HUES6 (cell line): ENCODE data around the gene HCN3.

Source experiments
- H3K27ac ChIP-seq: 2 replicates; pipeline ENCODE4 v1.7.0; 2013; ENCODE audit warnings: low read depth, mild to moderate bottlenecking, low read length, inconsistent platforms
- H3K27me3 ChIP-seq: 2 replicates; pipeline ENCODE4 v1.6.1; 2013; ENCODE audit warnings: low read length; ENCODE audit not compliant: control insufficient read depth, insufficient read depth
- H3K36me3 ChIP-seq: 2 replicates; pipeline ENCODE4 v1.6.1; 2013; ENCODE audit warnings: low read length; ENCODE audit not compliant: control insufficient read depth, insufficient read depth
- H3K4me1 ChIP-seq: 2 replicates; pipeline ENCODE4 v1.6.1; 2013; ENCODE audit warnings: low read length; ENCODE audit not compliant: control insufficient read depth, insufficient read depth
- H3K4me3 ChIP-seq: 2 replicates; pipeline ENCODE4 v1.5.1; 2013; ENCODE audit warnings: low read depth, low read length
- H3K9ac ChIP-seq: one replicate; pipeline ENCODE4 v1.6.1; 2013; ENCODE audit warnings: mild to moderate bottlenecking, low read length
- H3K9me3 ChIP-seq: 2 replicates; pipeline ENCODE4 v1.6.1; 2013; ENCODE audit warnings: low read depth, low read length; ENCODE audit not compliant: control insufficient read depth, insufficient read depth

The HCN3 gene

DNA sequence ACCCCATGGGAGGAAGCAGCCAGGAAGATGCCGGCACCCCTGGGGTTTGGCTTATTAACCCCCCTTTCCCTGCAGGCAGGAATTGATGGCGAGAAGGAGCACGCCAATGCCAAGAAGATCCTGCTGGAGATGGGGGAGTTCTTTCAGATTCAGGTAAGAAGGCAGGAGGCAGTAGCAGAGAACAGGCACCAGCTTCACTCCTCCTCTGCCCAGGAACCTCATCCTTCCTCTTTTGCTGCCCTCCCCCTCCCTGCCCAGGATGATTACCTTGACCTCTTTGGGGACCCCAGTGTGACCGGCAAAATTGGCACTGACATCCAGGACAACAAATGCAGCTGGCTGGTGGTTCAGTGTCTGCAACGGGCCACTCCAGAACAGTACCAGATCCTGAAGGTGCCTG is 42.3 kb downstream of the HCN3 start:
- Histone ChIP-seq H3K27me3 (peaks cover 9% of the 10 kb centered on the region; the same call in 1 of the 2 replicates), H3K4me3 (no peak overlapping the region), H3K4me1 (peaks cover 21% of the 10 kb centered on the region), H3K36me3 (peaks cover 45% of the 10 kb centered on the region), H3K9me3 (no peaks in the 10 kb centered on the region), H3K9ac (no peak overlapping the region), H3K27ac (no peak overlapping the region)

DNA sequence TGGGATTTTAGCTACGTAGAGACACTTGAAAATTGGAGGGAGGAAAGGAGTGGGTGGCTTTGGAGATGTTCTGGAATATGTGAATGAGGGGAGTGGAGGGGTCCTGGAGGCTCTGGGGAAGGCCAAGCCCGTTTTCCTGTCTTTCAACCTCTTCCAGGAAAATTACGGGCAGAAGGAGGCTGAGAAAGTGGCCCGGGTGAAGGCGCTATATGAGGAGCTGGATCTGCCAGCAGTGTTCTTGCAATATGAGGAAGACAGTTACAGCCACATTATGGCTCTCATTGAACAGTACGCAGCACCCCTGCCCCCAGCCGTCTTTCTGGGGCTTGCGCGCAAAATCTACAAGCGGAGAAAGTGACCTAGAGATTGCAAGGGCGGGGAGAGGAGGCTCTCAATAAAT is 43.0 kb downstream of the HCN3 start:
- no peak overlapping the region for H3K27ac ChIP-seq

DNA sequence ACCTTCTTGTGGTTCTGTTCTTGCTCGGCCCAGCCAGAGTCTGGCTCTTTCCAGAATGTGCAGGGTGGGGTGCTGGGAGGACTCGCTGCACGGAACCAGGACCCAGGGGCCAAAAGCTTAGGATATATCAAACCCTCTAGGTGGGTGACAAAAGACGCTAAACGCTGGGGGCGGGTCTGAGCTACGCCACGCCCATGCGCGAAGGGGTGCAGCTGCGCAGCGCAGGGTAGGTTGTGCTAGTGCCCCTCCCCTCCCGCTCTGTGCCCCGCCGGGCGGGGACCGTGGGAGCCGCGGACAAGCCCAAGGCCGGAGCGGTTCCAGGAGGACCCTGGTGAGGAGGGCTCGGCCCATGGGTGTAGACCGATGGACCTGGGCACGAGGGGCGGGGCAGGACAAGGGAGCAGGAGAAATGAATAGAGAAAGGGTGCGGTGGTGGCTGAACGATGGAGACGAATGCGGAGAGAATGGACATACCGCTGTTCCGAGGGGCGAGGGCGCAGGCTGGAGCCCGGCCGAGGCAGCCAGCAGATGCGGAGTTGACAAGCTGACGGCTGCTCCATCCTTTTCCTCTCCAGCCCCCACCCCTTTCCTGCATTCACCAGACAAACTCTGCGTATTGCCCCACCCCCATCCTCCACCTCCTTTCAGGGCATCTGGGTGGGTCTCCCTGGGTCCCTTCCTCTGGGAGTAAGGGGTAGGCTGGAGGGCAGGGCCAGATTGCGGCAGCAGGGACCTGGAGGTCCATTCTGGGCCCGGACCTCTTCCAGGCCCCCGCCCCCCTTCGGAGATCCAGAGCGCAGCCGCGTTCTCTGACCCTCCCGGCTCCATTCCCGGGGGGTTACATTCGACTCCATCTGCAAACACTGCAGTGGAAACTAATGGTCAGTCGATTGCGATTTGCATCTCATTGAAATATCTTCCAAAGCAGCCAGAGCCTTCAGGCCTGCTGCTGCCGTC is 43.7 kb downstream of the HCN3 start, which contains the start of gene RUSC1:
Gene RUSC1 (plus strand): TSS at position 234 of the 957 bp plus-strand sequence. CDS start 880 bp downstream, outside the sequence.
- Histone ChIP-seq H3K4me1 (peaks cover 28% of the 10 kb centered on the region), H3K27ac (no peak within 1 kb of the TSS), H3K9ac (peak within 1 kb of the TSS; percentile 18), H3K9me3 (no peaks in the 10 kb centered on the region), H3K36me3 (peaks cover 43% of the 10 kb centered on the region), H3K27me3 (peaks cover 9% of the 10 kb centered on the region; the same call in 1 of the 2 replicates), H3K4me3 (peak within 1 kb of the TSS; percentile 87)

More for the DNA sequence above, 43.0 kb downstream of the HCN3 start:
- Histone ChIP-seq H3K27me3 (peaks cover 9% of the 10 kb centered on the region; the same call in 1 of the 2 replicates), H3K36me3 (peaks cover 39% of the 10 kb centered on the region), H3K9me3 (no peaks in the 10 kb centered on the region), H3K4me1 (peaks cover 22% of the 10 kb centered on the region), H3K4me3 (peak overlapping the region; percentile 87), H3K9ac (no peak overlapping the region)

DNA sequence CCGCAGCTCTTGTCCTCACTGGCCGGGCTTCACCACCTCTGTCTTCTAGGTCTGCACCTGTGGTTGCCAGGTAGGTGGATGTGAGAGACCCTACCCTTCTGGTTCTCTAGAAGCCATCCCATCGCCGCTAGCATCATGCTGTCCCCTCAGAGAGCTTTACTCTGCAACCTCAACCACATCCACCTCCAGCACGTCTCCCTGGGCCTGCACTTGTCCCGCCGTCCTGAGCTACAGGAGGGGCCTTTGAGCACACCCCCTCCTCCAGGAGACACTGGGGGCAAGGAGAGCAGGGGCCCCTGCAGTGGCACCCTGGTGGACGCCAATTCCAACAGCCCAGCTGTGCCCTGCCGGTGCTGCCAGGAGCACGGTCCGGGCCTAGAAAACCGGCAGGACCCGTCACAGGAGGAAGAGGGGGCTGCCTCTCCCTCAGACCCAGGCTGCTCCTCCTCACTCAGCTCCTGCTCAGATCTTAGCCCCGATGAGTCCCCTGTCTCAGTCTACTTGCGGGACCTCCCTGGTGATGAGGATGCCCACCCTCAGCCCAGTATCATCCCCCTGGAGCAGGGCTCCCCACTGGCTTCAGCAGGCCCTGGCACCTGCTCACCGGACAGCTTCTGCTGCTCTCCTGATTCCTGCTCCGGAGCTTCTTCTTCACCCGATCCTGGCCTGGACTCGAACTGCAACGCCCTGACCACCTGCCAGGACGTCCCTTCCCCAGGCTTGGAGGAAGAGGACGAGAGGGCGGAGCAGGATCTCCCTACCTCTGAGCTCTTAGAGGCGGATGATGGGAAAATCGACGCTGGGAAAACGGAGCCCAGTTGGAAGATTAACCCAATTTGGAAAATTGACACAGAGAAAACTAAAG is 44.6 kb downstream of the HCN3 start:
- H3K4me3 ChIP-seq, result peak overlapping the region; percentile 87
- H3K27me3 ChIP-seq, result peaks cover 9% of the 10 kb centered on the region; the same call in 1 of the 2 replicates
- no peak overlapping the region for H3K9ac ChIP-seq
- H3K27ac ChIP-seq, result no peak overlapping the region
- H3K9me3 ChIP-seq, result no peaks in the 10 kb centered on the region
- peaks cover 45% of the 10 kb centered on the region for H3K36me3 ChIP-seq
- H3K4me1 ChIP-seq, result peaks cover 28% of the 10 kb centered on the region

DNA sequence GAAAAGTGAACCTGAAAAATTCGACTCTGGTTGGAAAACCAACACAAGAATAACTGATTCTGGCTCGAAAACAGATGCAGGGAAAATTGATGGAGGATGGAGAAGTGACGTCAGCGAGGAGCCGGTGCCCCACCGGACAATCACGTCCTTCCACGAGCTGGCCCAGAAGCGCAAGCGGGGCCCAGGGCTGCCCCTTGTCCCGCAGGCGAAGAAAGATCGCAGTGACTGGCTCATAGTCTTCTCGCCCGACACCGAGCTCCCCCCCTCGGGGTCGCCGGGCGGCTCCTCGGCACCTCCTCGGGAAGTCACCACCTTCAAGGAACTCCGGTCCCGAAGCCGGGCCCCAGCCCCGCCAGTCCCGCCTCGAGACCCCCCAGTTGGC is 45.3 kb downstream of the HCN3 start:
- Histone ChIP-seq H3K9me3 (no peaks in the 10 kb centered on the region), H3K9ac (no peak overlapping the region), H3K27me3 (peaks cover 9% of the 10 kb centered on the region; the same call in 1 of the 2 replicates), H3K4me3 (peak overlapping the region; percentile 87), H3K4me1 (peaks cover 28% of the 10 kb centered on the region), H3K27ac (no peak overlapping the region), H3K36me3 (peaks cover 46% of the 10 kb centered on the region)

DNA sequence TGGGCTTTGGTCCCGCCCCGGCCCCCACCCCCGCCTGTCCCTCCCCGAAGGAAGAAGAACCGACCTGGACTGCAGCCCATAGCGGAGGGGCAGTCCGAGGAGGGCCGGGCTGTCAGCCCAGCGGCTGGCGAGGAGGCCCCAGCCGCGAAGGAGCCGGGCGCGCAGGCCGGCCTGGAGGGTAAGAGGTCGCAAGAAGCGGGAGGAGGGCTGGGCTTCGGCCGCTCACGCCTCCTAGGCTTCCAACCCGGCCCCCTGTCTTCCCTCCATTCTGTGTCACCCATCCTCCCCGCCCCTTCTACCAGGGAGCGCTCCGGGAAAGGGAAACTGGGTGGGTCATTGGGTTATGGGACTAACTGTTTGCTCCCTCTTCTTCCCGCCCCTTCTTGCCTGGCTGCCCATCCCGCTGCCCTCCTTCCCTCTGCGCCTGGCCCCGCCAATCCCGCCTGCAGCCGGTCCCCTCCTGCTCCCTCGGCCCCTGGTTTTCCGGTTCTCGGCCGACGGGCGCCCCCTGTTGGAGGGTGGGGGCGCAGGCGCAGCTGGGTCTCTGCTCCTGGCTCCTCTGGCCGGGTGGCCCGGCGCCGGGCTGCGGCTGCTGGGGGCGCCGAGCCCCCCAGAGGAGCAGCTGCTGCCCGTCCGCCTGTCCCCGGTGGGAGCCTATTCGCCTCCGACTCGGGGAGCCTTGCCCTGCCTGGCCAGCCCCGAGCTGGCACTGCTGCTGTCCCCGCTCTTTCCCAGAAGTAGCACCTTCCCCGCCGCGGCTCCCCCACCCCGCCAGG is 45.9 kb downstream of the HCN3 start:
- no peak overlapping the region for H3K9ac ChIP-seq
- H3K27me3 ChIP-seq, result peaks cover 9% of the 10 kb centered on the region; the same call in 1 of the 2 replicates
- peak overlapping the region; percentile 87 for H3K4me3 ChIP-seq
- peaks cover 46% of the 10 kb centered on the region for H3K36me3 ChIP-seq
- peaks cover 28% of the 10 kb centered on the region for H3K4me1 ChIP-seq
- no peaks in the 10 kb centered on the region for H3K9me3 ChIP-seq
- no peak overlapping the region for H3K27ac ChIP-seq

DNA sequence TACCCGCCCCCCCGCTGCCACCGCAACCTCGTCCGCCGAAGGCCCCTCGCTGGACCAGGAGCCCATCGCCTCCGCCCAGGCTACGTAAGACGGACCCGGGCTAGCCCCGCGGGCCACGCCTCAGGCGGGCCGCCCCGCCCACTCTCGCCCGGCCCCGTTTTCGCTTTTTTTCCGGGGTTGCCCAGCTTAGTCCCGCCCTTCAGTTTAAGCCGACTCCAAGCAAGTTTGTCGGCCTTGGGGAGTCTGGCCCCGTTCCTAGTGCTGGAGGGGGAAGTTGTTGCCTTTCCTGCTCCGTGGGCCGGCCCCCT is 46.4 kb downstream of the HCN3 start:
- Histone ChIP-seq H3K9me3 (no peaks in the 10 kb centered on the region), H3K27ac (peak overlapping the region; percentile 3; the same call in 1 of the 2 replicates), H3K27me3 (peaks cover 9% of the 10 kb centered on the region; the same call in 1 of the 2 replicates), H3K36me3 (peaks cover 43% of the 10 kb centered on the region), H3K4me1 (peaks cover 28% of the 10 kb centered on the region), H3K9ac (peak overlapping the region; percentile 73), H3K4me3 (peak overlapping the region; percentile 87)

DNA sequence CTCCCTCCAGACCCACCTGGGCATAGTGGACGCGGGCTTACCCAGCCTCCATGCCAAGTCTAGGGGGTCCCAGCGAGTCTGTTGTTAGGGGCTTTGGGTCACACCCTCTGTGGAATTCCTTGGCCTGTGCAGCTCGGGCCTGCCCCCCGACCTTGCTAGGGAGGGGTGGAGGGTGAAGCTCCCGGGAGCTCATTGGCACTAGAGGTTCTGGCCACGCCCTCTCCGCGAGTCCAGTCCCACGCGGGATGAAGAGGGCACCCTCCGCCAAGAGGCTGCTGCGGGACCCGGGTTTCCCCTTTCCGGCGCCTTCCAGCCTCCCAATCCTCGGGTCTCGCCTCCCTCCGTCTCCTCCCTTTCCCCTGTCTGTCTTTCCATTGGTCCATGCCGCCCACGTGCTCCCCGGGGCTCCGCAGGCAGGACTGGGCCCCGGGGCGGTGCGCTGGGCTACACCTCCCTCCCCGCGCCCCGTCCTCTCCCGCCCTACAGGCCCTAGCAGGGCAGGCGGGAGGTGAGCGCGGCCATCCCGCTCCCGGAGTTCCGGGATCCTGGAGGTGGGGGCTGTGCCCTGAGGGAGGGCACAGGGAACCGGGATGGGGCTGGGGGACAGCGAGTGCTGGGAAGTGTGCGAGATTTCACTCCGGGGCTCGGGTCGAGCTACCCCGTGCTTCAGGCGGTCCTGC is 46.9 kb downstream of the HCN3 start:
- peak overlapping the region; percentile 87 for H3K4me3 ChIP-seq
- H3K9me3 ChIP-seq, result no peaks in the 10 kb centered on the region
- H3K36me3 ChIP-seq, result peaks cover 41% of the 10 kb centered on the region
- peak overlapping the region; percentile 32; the same call in 1 of the 2 replicates for H3K27ac ChIP-seq
- H3K9ac ChIP-seq, result peak overlapping the region; percentile 73
- peaks cover 28% of the 10 kb centered on the region for H3K4me1 ChIP-seq
- peaks cover 9% of the 10 kb centered on the region; the same call in 1 of the 2 replicates for H3K27me3 ChIP-seq

DNA sequence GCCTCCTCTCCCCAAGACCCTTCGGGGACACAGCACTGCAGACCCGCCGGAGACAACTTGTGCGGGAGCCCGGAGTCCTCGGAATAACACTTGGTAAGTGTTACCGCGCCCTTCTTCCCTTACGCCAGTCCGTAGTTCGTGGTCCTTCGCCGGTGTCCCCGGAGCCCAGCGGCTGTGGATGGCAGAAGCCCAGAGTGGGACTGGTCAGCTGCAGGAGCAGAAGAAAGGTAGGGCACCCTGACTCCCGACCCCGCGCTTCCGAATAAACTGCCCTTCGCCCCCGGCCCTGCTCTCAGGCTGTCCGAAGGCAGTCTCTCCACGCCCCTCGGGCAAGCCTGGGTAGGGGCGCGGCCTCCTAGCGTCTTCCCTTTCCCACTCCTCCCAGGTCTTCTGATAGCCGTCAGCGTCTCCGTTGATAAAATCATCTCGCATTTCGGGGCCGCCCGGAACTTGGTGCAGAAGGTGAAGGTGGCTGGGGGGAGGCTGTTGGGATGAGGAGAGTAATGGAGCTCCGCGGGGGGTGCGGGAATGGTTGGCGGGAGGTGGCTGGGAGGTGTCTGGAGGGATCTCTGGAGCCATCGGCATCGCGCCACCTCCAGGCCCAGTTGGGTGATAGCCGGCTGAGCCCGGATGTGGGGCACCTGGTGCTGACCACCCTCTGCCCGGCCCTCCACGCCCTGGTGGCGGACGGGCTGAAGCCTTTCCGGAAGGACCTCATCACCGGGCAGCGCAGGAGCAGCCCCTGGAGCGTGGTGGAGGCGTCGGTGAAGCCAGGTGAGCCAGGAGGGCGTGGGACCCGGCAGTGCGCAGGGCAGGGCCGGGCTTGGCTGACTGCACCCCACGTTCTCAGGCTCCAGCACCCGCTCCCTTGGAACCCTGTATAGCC is 47.7 kb downstream of the HCN3 start:
- peaks cover 37% of the 10 kb centered on the region for H3K36me3 ChIP-seq
- H3K27ac ChIP-seq, result peak overlapping the region; percentile 32; the same call in 1 of the 2 replicates
- peaks cover 25% of the 10 kb centered on the region for H3K4me1 ChIP-seq

More for the DNA sequence above, 47.7 kb downstream of the HCN3 start:
- H3K9me3 ChIP-seq, result no peaks in the 10 kb centered on the region
- peaks cover 9% of the 10 kb centered on the region; the same call in 1 of the 2 replicates for H3K27me3 ChIP-seq
- peak overlapping the region; percentile 87 for H3K4me3 ChIP-seq
- H3K9ac ChIP-seq, result peak overlapping the region; percentile 73
